IPS-NIHi11 (cell line): ENCODE results near the gene CCDC92B.
"Not testable (repeated sequence)": the region's sequence is repeated elsewhere in the genome, so short reads cannot be mapped to it uniquely, and the experiment has no call there.

Experiments
- DNase-seq: peaks from one replicate; pipeline ENCODE4 v3.0.0; 2012; ENCODE audit warnings: mixed read lengths, low spot score

CCDC92B gene

DNA sequence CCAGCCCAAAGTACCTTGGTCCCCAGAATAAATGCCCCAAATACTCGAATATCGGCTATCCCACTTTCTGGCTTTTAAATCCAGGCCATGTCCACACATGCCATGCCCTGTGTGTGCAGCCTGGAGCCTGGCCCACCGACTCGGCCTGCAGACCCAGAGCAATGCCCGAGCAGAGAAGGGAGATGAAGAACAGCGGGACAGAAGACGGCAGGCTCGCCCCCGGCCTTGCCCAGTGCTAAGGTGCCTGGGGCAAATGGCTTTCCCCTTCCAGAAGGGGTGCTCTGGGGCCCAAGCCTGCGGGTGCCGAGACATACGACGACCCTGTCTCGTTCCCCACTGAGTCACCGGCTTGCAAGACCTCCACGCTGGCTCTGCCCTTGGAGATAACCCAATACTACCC is 45.8 kb downstream of the CCDC92B start:
- no peak for DNase-seq

DNA sequence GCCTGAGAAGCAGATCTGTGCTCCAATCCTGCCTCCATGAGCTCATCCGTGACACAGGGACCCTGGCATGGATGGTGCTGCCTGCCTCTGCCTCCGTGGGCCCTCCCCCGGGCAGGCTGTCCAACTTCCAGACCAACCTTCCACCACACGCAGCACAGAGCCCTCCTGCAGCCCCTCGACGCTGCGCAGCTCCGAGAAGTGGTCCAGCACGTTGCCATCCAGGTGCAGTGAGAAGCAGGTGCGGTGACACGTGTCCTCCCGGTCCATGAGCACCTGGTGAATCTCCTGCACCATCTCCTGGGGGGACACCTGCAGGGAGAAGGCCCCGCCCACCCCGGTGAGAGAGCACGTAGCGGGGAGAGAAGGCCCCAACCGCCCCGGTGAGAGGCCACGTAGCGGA is 46.3 kb downstream of the CCDC92B start:
- DNase-seq, result no peak

DNA sequence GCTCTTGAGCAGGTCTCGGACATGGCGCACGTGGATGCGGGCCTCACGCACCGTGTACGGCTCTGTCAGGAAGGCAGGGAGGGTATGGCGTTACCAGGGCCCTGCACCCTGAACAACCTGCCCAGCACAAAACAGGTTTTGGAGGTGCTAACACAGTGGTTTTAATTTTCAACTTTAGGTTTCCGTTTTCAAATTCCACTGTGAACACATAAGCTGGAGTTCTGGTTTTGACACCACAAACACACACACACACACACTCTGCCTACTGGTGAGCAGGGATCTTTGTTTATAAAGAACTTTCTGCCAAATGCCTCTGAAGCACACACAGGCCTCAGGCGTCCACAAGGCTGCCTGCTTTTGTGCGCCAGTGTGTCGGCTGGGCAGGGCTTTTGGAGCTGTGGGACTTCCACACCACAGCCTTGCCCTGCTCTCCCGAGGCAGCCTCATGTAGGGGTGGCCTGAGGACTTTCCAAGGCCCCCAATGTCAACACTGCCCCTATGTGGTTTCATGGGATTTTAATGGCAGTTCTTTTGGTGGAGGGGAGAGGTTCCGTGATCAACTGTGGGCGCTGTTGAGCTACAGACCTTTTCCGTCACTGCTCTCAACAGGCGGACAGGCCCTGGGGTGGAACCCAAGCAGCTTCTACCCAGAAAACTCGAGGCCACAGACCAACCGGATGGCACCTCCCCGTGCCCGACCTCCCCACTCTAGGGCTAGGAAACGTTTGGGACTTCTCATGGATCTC is 47.3 kb downstream of the CCDC92B start:
- DNase-seq, result peak; percentile 40

DNA sequence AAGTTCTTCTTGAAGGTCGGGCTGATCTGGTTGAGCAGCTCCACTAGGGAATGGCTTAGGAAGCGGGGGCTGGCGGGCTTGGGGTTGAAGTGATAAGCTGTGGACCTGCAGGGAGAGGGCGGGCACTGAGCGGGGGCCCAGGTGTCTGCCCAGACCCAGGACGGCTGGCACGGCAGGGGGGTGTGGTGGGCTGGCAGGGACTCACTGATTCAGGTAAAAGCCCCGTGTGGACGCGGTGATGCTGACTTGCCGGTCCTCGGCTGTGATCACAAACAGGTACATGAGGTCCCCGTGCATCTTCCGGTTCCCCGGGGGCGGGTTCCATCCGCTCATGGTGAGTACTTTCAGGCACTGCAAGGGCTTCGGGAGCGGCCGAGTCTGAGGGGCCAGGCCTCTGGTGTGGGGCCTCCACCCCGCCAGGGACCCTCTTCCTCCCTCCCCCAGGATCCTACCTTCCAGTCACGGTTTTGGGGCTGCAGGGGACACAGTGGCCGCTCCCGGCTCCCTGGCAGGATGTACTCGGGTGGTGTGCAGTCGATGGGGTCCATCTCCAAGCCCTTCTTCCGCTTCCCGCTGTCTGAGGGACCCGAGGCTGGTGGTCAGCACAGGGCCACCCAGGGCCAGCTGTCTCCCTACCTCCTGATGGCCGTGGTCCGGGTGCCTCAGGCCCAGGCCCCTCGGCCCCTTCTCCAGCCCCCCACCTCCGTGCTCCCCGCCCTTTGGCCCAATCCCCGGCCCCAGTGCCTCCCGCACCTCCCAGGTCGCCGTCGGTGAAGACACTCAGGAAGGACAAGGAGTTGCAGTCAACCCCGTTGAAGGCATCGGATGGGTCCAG is 48.1 kb downstream of the CCDC92B start:
- peak; percentile 8 for DNase-seq

DNA sequence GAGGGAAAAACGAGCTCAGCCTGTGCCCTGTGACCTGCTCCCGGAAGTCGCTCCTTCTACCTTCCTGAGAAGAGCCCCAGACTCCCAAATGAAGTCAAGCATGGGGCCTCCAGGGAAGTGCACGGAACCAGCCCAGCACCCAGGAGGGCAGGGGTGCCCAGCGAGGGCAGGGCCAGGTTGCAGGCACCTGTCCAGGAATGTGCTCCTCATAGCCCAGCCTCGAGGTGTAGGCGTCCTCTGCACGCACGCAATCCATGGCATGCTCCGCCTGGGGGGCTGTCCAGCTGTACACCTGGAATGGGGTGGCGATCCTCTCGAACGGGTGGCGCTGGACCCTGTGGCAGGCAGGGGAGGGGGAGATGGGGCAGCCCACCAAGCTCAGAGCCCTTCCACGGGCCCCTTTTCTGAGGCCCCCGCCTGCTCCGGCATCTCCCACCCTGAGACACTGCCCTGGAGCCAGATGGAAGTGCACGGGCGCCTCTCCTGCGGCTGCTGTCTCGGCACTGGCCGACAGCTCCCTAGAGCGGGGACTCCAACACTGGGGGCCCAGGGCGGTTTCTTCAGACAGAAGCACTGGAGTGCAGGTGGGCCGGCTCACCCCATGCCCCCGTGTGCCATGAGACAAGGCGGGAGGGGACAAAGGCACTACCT is 48.8 kb downstream of the CCDC92B start:
- DNase-seq, result peak; percentile 8

DNA sequence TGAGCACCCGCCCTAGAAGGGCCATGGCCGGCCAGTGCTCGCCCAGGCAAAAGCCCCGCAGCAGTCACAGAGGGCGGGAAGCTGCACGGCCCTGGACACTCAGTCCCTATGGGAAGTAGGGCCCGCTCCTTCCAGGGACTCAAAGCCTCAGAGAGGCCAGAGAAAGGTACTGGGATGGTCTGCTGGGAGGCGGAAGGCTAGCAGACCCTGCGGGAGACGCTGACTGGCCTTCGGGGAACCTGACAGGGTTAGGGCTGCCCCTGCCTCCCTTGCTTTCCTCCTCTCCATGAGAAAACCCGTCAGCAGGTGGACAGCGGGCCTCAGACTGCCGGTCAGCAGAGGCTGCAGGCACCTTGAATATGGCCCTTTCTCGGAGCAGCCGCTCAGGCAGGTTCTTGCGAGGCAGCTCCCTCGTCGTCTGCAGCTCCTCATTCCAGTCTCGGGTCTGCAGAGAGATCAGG is 49.4 kb downstream of the CCDC92B start:
- peak; percentile 6 for DNase-seq

DNA sequence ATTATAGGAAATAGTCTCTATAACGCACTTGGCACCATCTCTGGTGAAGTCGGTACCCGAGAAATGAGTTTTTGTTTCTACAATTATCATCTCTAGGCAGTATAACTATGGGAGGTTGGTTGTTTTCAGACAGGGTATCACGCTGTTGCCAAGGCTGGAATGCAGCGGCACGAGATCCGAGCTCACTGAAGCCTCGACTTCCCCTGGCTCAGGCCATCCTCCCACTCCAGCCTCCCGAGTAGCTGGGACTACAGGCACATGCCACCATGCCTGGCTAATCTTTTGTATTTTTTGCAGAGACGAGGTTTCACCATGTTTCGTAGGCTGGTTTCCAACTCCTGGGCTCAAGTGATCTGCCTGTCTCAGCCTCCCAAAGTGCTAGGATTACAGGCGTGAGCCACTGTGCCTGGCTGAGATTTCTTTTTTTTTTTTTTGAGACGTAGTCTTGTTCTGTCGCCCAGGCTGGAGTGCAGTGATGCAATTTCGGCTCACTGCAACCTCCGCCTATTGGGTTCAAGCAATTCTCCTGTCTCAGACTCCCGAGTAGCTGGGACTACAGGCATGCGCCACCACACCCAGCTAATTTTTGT is 50.1 kb downstream of the CCDC92B start:
- DNase-seq, result not testable (repeated sequence)

DNA sequence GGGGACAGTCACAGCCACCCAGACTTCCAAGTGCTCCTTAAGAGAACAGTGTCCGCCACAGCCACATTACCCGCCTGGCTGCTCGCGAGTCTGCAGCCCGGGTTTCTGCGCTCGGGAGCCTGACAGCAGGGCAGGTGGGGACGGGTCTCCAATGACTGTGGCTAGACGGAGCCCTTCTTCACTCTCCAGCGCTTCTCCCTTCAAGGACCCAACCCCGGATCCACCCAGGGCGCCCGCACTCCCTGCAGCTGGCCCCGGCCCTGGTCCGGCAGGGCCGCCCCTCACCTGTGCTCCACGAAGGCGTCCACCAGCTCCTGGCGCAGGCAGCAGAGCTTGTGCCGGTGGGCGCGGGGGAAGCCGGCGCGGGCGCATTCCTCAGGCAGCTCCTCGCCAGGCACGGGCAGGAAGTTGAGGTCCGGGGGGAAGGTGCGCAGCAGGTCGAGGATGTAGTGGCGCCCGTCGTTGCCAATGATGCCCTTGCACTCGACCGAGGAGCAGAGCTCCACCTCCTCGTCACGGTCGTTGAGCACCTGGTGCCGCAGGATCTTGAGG is 51.8 kb downstream of the CCDC92B start:
- DNase-seq, result peak; percentile 31

DNA sequence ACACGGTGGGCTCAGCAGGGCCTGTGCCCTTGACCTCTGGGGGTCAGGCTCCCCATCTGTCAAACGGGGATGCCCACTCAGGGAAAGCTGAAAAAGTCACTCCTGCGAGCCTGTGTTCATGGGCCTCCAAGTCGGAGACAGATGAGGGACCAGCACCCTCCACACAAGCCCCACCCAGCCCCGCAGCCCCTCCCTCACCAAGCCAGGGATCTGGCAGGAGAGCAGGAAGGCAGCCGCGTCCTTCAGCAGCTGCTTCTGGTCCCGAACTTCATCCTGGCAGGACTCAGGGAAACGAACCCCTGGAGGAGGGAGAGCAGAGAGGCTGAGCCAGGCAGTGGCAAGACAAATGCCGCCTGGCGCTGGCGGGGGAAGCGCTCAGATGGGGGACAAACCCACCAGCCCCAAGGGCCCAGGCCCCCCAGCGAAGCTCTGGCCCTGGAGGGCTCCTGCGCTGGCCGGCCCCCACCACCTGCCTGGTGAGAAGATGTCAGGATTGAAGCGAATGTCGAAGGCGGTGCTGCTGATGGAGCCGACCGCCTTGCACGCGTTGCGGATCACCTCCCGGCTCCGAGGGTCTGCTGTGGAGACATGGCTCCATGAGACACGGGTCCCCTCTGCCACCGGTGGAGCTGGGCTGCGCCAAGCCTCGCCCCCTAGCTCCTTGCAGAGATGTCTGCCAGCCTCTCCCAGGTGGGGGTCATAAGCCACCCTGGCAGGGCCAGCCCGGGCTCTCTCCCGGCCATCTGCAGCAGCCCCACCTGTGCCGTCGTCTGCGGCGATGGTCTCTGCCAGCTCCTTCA is 53.3 kb downstream of the CCDC92B start:
- peak; percentile 20 for DNase-seq

DNA sequence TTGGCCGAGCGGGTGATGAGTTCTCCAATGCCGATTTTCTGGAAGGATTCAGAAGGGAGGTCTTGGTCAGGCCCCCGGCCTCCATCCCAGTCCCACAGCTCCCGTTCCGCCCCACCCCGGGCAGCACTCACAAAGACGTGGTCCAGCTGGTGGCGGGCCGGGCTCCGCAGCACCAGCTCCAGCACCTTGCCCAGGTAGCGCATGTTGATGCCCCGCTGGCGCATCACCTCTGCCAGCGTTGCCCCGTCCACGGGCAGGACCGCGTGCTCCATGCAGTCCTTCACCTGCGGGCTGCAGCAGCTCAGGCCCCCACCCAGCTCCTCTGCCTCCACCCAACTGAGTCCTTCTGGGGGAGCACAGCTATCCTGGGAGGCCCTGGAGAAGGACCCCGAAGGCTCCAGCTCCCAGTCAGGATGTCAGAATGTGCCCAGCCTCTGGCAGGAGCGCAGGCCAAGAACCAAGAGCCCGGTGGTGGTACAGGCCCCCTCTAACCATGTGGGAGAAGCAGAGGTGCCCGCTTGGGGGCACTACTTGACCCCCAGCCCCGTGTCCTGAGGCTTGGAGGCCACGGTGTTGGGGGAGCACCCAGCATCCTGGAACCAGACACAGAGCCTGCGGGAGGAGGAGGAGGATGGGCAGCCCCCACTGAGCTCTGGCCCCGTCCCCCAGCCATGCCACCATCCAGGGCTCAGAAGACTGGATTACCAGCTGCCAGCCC is 54.0 kb downstream of the CCDC92B start:
- peak; percentile 10 for DNase-seq

DNA sequence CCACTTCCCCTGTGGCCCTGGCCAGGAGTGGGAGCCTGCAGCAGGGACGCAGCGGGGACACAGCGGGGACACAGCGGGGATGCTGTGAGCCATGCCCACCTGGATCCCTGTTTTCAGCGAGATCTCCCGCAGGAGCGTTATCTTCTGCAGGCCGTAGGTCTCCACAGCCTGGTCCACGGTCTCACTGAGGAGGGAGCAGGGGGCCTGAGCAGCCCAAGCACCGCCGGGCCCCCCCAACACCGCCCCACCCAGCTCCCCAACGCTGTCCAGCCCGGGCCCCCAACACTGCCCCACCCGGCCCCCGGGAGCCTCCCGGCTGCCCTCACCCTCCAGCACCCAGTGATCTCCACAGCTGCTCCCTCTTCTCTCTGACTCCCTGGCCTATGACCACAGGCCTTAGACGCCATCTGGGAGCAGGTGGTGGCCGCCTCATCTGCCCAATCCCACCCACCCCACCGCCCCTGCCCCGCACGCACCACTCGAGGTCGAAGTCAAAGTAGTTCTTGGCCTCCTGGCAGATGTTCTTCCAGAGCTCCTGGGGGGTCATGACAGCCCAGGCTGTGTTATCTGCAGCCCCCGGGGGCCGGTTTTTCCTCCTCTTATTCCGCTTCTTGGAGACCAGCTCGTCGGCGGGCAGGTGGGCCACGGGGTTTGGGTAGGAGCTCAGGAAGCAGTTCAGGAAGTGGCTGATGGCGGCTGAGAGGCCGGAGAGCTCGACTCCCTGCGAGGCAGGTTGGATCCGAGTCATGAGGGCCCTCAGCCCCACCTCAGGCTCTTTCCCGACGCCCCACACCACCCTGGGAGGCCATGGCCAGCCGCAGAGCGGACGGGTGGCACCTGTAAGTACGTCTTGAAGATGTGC is 54.8 kb downstream of the CCDC92B start:
- peak; percentile 7 for DNase-seq

DNA sequence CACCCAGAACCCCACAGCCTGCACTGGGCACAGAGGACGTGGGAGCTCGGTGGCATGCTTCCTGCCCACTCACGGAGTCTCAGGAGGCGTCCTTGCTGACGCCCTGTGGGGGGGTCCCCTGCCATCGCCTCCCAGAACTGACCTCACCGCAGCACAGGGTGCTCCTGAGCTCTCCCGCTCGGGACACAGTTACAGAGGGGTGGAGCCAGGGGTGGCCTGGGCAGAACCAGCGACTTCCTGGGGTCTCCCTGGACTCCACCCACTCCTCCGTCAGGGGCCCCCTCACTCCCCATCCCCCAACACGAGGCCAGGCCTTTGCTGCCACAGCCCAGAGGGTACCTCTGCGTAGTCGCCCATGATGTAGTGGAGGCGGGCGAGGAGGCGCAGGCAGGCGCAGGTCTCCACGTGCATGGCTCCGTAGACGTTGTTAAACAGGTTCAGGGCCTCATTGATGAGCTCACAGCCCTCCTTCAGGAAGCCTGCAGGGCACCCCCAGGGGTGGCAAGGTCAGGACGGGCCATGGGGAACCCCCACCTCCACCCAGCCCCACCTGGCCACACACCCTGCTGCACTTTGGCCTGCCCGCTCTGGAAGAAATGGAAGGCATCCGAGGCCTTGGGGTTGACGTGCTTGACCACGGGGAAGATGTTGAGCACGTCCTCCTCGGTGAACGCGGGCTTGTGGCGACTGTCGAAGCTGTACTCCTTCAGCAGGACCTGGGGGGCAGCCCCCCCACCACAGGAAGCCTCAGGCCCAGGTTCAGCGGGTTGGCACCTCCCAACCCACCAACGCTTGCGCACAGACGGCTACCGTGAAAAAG is 55.7 kb downstream of the CCDC92B start:
- DNase-seq, result peak; percentile 7

DNA sequence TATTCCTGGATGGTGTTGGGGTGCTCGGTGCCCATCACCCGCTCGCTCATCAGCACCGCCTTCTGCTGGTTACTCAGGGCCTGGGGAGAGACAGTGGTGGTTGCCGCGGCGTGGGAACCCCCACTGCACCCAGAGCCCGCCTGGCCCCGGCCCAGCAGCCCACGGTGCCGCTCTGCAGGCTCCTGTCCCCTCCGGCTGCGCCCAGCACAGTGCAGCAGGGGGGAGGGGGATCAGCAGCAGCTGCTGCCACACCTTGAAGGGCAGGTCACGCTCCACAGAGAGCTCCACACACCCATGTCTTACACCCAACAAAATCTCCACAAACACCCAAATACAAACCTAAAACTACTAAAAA is 56.7 kb downstream of the CCDC92B start:
- peak; percentile 10 for DNase-seq

DNA sequence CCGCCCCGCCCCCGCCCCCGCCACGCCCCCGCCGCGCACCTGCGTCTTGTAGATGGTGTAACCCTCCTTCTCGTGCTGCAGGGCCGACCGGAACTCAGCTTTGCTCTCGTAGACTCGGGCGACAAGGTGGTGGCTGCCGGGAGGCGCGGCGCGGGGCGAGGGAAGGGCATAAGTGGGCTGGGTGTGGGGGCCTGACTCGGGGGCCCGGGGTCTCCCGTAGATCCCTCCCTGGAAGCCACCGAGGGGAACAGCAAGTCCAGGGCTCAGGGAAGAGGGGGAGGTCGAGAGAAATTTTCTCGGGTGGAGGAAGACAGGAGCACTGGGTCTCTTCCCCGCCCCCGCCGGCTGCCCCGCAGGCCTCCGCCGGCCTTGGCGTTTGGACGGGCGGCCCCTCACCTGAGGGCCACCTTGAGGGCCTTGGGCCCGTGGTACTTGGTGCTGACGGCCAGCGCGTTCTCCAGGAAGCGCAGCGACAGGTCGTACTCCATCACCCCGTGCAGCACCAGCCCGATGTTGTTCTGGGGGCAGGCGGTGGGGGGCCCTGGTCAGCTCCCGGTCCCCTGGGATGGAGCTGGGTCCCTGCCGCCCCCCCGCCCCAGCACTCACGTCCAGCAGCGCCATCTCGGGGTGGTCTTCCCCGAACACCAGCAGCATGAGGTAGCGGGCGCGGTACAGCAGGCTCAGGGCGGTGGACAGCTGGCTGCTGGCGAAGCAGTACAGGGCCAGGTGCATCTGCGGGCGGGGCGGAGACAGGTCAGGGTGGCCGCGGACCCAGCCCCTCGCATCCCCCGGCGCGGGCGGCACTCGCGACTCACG is 57.3 kb downstream of the CCDC92B start:
- DNase-seq, result peak; percentile 20

DNA sequence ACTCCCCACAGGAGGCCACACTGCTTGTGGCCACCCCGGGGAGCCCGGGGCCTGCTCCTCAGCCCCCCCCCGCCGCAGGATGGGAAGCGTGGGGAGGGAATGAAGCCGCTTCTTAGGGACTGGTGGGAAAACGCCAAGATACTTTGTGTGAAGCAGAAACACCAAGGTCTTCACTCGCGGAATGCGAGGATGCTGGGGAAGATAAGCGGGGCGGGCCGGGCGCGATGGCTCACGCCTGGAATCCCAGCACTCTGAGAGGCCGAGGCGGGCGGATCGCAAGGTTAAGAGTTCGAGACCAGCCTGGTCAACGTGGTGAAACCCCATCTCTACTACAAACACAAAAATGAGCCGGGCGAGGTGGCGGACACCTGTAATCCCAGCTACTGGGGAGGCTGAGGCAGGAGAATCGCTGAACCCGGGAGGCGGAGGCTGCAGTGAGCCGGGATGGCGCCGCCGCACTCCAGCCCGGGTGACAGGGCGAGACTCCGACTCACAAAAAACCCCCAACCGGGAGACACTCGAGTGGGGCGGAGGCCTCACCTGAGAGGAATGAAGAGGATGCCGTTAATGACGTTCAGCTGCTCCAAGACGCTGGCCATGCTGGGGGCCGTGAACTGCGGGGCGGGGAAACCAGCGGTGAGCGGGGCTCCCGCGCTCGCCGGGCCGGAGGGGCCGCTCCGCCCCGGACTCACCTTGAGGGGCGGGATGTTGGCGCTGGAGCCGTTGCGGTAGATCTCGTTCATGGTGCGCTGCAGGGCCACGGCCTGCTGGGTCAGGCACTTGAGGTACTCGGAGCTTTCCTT is 58.2 kb downstream of the CCDC92B start:
- no peak for DNase-seq

DNA sequence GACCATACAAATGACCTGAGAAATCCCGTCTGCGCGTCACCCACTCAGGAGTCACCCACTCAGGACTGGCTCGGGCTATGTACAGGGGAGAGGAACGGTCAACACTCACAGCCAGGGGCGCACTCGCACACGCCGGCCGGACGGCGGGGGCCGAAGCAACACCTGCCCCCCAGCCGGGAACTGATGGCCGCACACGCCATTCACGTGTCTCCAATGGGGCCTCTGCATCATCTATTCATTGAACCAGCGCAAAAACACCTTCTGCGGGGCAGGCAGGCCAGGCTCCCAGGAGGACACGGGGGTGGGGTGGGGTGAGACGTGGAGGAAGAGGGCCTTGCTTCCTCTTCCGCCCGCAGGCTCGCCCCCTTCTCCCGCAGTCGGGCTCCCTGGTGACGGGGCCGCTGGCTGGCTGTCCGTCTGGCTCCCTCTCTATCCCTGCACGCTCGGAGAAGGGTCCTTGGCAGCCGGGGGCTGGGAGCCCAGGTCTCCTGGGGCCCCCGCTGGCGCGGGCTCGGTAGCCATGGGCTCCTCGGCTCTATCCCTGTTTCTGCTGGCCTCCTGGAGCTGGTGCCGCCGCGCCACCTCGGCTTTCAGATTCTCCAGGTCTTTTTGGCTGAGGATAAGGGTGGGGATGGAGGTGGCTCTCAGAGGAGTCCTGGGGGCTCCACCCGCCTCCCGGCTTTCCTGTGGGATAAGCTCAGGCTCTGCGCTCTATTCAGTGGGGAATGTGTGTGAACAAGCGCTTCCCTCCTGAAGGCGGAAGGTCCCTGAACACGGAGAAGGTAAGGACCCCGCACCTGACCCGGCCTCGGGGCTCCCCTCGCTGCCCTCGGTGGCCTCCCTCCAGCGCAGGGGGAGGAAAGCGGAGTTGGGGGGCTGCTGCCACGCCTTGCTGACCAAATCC is 59.0 kb downstream of the CCDC92B start:
- peak; percentile 23 for DNase-seq
